ENCODE results near the gene GUCY1B1. TPM values are rescaled to one million over a fixed set of nuclear protein-coding genes. Genes with fewer than 3 reads are reported as not detected.

GUCY1B1 gene
- total RNA-seq, 1 experiment from 2014 or later, result not detected

DNA sequence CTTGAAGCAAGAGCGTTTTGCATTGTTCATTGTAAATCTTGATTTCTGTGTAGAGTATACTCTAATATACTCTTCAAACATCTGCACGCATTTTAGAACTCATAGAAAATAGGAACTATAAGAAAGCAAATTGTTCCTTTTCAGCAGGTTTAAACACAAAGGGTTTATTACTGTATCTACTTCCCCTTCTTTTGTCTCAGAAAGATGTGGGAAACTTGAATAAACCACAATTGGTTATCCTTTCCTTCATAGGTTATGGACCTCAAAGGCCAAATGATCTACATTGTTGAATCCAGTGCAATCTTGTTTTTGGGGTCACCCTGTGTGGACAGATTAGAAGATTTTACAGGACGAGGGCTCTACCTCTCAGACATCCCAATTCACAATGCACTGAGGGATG, 46.0 kb upstream of the GUCY1B1 start:
- intact Hi-C loops (cut with micrococcal nuclease; ENCODE audit: unreplicated experiment), result no loop called here
- CTCF ChIA-PET, result no interaction called here
- H3K27ac Mint-ChIP-seq (ENCODE audit: unreplicated experiment), result no peak overlapping the region
- no peaks in the 10 kb centered on the region for H3K36me3 Mint-ChIP-seq (ENCODE audit: insufficient read depth, unreplicated experiment)
- no peaks in the 10 kb centered on the region for H3K27me3 ChIP-seq (replicated peaks; ENCODE audit: control insufficient read depth, insufficient read depth, low read length)
- peaks cover 3% of the 10 kb centered on the region for H3K27me3 Mint-ChIP-seq (ENCODE audit: insufficient read depth, unreplicated experiment)
- no peaks in the 10 kb centered on the region for H3K4me1 ChIP-seq
- H3K36me3 ChIP-seq (ENCODE audit: control insufficient read depth, insufficient read depth, low read length), result no peaks in the 10 kb centered on the region
- TF ChIP-seq, protein P1, sequence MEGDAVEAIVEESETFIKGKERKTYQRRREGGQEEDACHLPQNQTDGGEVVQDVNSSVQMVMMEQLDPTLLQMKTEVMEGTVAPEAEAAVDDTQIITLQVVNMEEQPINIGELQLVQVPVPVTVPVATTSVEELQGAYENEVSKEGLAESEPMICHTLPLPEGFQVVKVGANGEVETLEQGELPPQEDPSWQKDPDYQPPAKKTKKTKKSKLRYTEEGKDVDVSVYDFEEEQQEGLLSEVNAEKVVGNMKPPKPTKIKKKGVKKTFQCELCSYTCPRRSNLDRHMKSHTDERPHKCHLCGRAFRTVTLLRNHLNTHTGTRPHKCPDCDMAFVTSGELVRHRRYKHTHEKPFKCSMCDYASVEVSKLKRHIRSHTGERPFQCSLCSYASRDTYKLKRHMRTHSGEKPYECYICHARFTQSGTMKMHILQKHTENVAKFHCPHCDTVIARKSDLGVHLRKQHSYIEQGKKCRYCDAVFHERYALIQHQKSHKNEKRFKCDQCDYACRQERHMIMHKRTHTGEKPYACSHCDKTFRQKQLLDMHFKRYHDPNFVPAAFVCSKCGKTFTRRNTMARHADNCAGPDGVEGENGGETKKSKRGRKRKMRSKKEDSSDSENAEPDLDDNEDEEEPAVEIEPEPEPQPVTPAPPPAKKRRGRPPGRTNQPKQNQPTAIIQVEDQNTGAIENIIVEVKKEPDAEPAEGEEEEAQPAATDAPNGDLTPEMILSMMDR (IDR thresholded peaks at IDR 0.05; ENCODE audit: insufficient read depth in 1 of 2, low read depth in 1 of 2, low read length in 1 of 2, severe bottlenecking in 1 of 2, unreplicated experiment in 1 of 2), result no peak
- BruUV-seq (replicated peaks), result no TSS peak
- H3K4me1 Mint-ChIP-seq (ENCODE audit: low read depth, unreplicated experiment), result no peaks in the 10 kb centered on the region
- no peaks in the 10 kb centered on the region for H3K9me3 Mint-ChIP-seq (ENCODE audit: unreplicated experiment)
- H3K9me3 ChIP-seq, result no peaks in the 10 kb centered on the region
- DNase-seq, result no peak
- POLR2A ChIA-PET, result no interaction called here
- no peak overlapping the region for H3K4me3 ChIP-seq (ENCODE audit: low read depth, low read length)
- H3K4me3 Mint-ChIP-seq (ENCODE audit: unreplicated experiment), result no peak overlapping the region

DNA sequence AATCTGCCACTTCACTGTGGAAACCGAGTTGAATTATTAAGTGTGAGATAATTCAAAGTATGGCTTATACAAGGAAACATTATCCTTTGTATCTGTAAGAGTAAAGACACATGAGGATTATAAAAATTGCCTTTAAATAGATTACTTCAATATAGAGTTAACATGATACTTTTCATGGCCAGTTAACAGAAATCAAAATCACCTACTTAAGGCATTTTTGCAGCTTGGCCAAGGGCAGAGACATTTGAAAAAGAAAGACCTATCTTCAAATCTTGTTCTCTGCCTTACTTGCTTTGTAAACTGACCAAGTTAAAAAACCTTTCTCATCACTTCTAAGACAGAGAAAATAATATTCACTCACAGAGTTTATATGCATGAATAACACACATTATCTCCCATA, 44.9 kb upstream of the GUCY1B1 start:
- TF ChIP-seq, protein P1 (IDR thresholded peaks at IDR 0.05; ENCODE audit: insufficient read depth in 1 of 2, low read depth in 1 of 2, low read length in 1 of 2, severe bottlenecking in 1 of 2, unreplicated experiment in 1 of 2), result no peak
- intact Hi-C loops (cut with micrococcal nuclease; ENCODE audit: unreplicated experiment), result no loop called here
- no peak overlapping the region for H3K4me3 ChIP-seq (ENCODE audit: low read depth, low read length)
- Mint-ChIP-seq H3K4me1 (ENCODE audit: low read depth, unreplicated experiment) (no peaks in the 10 kb centered on the region), H3K27me3 (ENCODE audit: insufficient read depth, unreplicated experiment) (peaks cover 3% of the 10 kb centered on the region), H3K36me3 (ENCODE audit: insufficient read depth, unreplicated experiment) (no peaks in the 10 kb centered on the region), H3K9me3 (ENCODE audit: unreplicated experiment) (no peaks in the 10 kb centered on the region), H3K4me3 (ENCODE audit: unreplicated experiment) (no peak overlapping the region), H3K27ac (ENCODE audit: unreplicated experiment) (no peak overlapping the region)
- H3K9me3 ChIP-seq, result no peaks in the 10 kb centered on the region
- ChIA-PET CTCF (no interaction called here), POLR2A (no interaction called here)
- DNase-seq, result no peak
- H3K36me3 ChIP-seq (ENCODE audit: control insufficient read depth, insufficient read depth, low read length), result no peaks in the 10 kb centered on the region
- no peaks in the 10 kb centered on the region for H3K4me1 ChIP-seq
- BruUV-seq (replicated peaks), result no TSS peak
- no peaks in the 10 kb centered on the region for H3K27me3 ChIP-seq (replicated peaks; ENCODE audit: control insufficient read depth, insufficient read depth, low read length)

DNA sequence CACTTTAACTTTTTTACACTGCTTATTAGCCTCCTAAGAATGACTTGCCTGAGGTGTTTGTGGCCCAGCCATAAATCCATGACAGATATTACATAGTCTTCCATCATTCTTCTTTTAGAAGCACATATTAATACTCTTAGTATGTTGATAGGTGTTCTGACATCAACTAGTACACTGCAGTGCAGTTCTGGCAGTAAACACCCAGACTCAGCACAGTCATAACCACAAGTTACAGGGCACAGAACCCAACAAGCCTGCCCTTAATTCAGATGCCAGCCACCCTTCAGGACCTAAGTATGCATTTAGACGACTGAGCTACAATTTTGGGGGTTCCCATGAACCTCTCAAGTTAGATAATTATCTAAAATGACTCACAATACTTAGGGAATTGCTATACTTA, 36.5 kb upstream of the GUCY1B1 start:
- TF ChIP-seq, protein P1 (IDR thresholded peaks at IDR 0.05; ENCODE audit: insufficient read depth in 1 of 2, low read depth in 1 of 2, low read length in 1 of 2, severe bottlenecking in 1 of 2, unreplicated experiment in 1 of 2), result no peak
- CTCF ChIA-PET, result no interaction called here
- no peak overlapping the region for H3K4me3 ChIP-seq (ENCODE audit: low read depth, low read length)
- Mint-ChIP-seq H3K9me3 (ENCODE audit: unreplicated experiment) (no peaks in the 10 kb centered on the region), H3K4me1 (ENCODE audit: low read depth, unreplicated experiment) (no peaks in the 10 kb centered on the region), H3K4me3 (ENCODE audit: unreplicated experiment) (no peak overlapping the region), H3K27ac (ENCODE audit: unreplicated experiment) (no peak overlapping the region), H3K27me3 (ENCODE audit: insufficient read depth, unreplicated experiment) (no peaks in the 10 kb centered on the region), H3K36me3 (ENCODE audit: insufficient read depth, unreplicated experiment) (no peaks in the 10 kb centered on the region)
- H3K36me3 ChIP-seq (ENCODE audit: control insufficient read depth, insufficient read depth, low read length), result no peaks in the 10 kb centered on the region
- BruUV-seq (replicated peaks), result no TSS peak
- DNase-seq, result no peak
- intact Hi-C loops (cut with micrococcal nuclease; ENCODE audit: unreplicated experiment), result no loop called here
- POLR2A ChIA-PET, result no interaction called here
- H3K4me1 ChIP-seq, result no peaks in the 10 kb centered on the region
- no peaks in the 10 kb centered on the region for H3K27me3 ChIP-seq (replicated peaks; ENCODE audit: control insufficient read depth, insufficient read depth, low read length)
- H3K9me3 ChIP-seq, result no peaks in the 10 kb centered on the region
